Ovary (tissue), 9 donors: ENCODE measurements around the gene MYO9A. TPM values are rescaled to one million over a fixed set of nuclear protein-coding genes. Genes with fewer than 3 reads are reported as not detected.
"Not testable (repeated sequence)": the region's sequence is repeated elsewhere in the genome, so short reads cannot be mapped to it uniquely, and the experiment has no call there.

ENCODE experiments used
- DNase-seq, 5 donors: peaks; one replicate each; pipeline ENCODE4 v3.0.0-alpha.2; 2019 to 2020
- H3K27ac ChIP-seq, 2 donors: fragments of 200-600 bp; one replicate each; pipeline versions ENCODE4 v1.5.1 to v1.8.0; 2019 to 2022
- H3K27me3 ChIP-seq: fragments of 200-600 bp; one replicate; pipeline ENCODE4 v1.8.0; 2022
- H3K36me3 ChIP-seq: fragments of 200-600 bp; sonication (generic); one replicate; pipeline ENCODE4 v1.5.1; 2019
- H3K4me1 ChIP-seq: one replicate; pipeline ENCODE4 v1.8.1; 2013; ENCODE audit warnings: mild to moderate bottlenecking, moderate library complexity; ENCODE audit not compliant: insufficient read depth
- H3K4me3 ChIP-seq: fragments of 200-600 bp; sonication (generic); one replicate; pipeline ENCODE4 v1.5.1; 2017
- H3K9me3 ChIP-seq, 2 donors: fragments of 200-600 bp in 1 of 2; sonication (generic) in 1 of 2; one replicate each; pipeline versions ENCODE4 v1.5.1 to v1.8.1; 2013 to 2019; ENCODE audit warnings: mild to moderate bottlenecking in 1 of 2, moderate library complexity in 1 of 2
- EP300 ChIP-seq: sonication (generic); formaldehyde crosslinking; IDR thresholded peaks from one replicate; pipeline ENCODE4 v1.6.1; 2017; ENCODE audit warnings: antibody characterized with exemption
- POLR2A ChIP-seq: fragments of 450-650 bp; IDR thresholded peaks from one replicate; pipeline ENCODE4 v1.6.1; 2017; ENCODE audit warnings: antibody characterized with exemption, mild to moderate bottlenecking, moderate library complexity
- WGBS, 3 donors: extraction: QIAGEN DNeasy Blood & Tissue Kit in 1 of 3; methylation state at CpG; one replicate each; pipeline versions ENCODE4 v1.1.5 to v1.1.7; 2013 to 2017; 5-methylcytosine and 5-hydroxymethylcytosine counted together
- intact Hi-C, 4 donors: fragments of 100-400 bp; cut with DNase I; formaldehyde crosslinking; loops; one replicate each; pipeline versions ENCODE4 v1.11.0 to v1.15.1; 2022 to 2023
- polyA plus RNA-seq, 2 donors: library from polyadenylated mRNA; stranded (reverse); fragments of 200-250 nt in 1 of 2; fragments of 350-450 nt in 1 of 2; fragmentation: Illumina TruSeq in 1 of 2; extraction: RNeasy Lipid Tissue Mini Kit (QIAGEN cat#74804) in 1 of 2; gene quantifications; one replicate each; pipeline ENCODE4 v1.2.3, GENCODE V29; 2013 to 2014
- total RNA-seq, 7 donors: library from RNA; depleted of rRNA in 2 of 7; stranded (reverse); fragments of >200 nt in 2 of 7; fragmentation: NEBNext Ultra II Directional in 3 of 7; extraction: Animal tissue kit (Norgen Biotek cat#: 25700) in 3 of 7; gene quantifications; one replicate each; pipeline versions ENCODE4 v1.1.0 to v1.2.4, GENCODE V29; 2016 to 2023
- TF ChIP-seq, protein P1 (sequence below), 3 donors: fragments of 450-650 bp in 2 of 3; fragments of 200-600 bp in 1 of 3; IDR thresholded peaks; one replicate each; pipeline versions ENCODE4 v1.5.1 to v1.8.0; 2016 to 2022; ENCODE audit warnings: antibody characterized with exemption in 3 of 3, mild to moderate bottlenecking in 1 of 3
- donor health status: DM: no; HTN: no; CAD: no; lungs with moderate emphysema.
- donor health status: DM: no; HTN: no; CAD: no.
- donor health status: Bipolar disorder and iron deficiency.
- donor health status: DM: yes; HTN: yes; CAD: no.
- donor health status: DM: no; HTN: no; CAD: no.
- donor health status: DM: yes; HTN: yes; CAD: no.

The MYO9A gene
- total and polyA plus RNA-seq, 9 donors: 8.1 to 71.6 (median 57.2) TPM

DNA sequence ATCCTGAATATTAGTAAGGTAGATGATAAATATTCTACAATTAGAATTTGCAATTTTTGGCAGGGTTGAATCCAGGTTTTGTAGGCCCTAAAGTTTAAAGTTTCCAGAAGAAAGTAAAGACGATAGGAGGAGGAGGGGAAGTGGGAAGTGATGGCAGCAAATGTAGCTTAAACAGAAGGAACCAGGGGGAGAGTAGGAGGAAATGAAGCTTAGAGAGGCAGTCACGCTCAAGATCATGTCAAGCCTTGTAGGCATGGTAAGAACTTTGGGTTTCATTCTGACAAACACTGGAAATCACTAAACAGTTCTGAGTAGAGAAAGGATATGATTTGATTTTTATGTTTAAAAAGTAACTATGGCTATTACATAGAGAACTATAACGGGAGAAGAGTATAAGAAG lies 243.7 kb downstream of the MYO9A start:
- TF ChIP-seq, protein P1, sequence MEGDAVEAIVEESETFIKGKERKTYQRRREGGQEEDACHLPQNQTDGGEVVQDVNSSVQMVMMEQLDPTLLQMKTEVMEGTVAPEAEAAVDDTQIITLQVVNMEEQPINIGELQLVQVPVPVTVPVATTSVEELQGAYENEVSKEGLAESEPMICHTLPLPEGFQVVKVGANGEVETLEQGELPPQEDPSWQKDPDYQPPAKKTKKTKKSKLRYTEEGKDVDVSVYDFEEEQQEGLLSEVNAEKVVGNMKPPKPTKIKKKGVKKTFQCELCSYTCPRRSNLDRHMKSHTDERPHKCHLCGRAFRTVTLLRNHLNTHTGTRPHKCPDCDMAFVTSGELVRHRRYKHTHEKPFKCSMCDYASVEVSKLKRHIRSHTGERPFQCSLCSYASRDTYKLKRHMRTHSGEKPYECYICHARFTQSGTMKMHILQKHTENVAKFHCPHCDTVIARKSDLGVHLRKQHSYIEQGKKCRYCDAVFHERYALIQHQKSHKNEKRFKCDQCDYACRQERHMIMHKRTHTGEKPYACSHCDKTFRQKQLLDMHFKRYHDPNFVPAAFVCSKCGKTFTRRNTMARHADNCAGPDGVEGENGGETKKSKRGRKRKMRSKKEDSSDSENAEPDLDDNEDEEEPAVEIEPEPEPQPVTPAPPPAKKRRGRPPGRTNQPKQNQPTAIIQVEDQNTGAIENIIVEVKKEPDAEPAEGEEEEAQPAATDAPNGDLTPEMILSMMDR (IDR thresholded peaks at IDR 0.05): no peak
- TF ChIP-seq EP300 (no peak), POLR2A (no peak)
- H3K27me3 ChIP-seq: no peaks in the 10 kb centered on the region
- H3K4me1 ChIP-seq: no peaks in the 10 kb centered on the region
- H3K27ac ChIP-seq: no peak overlapping the region
- no peaks in the 10 kb centered on the region for H3K36me3 ChIP-seq
- H3K9me3 ChIP-seq: no peaks in the 10 kb centered on the region
- intact Hi-C loops: no loop called here
- 94 to 99% (median 97%) methylated on average over 3 of the region's 3 CpGs for WGBS, 3 donors
- no peak overlapping the region for H3K4me3 ChIP-seq
- DNase-seq: no peak

DNA sequence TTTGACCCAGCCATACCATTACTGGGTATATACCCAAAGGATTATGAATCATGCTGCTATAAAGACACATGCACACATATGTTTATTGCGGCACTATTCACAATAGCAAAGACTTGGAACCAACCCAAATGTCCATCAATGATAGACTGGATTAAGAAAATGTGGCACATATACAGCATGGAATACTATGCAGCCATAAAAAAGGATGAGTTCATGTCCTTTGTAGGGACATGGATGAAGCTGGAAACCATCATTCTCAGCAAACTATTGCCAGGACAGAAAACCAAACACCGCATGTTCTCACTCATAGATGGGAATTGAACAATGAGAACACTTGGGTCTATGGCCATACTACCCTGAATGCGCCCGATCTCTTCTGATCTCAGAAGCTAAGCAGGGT lies 259.7 kb downstream of the MYO9A start:
- H3K4me3 ChIP-seq, H3K36me3 ChIP-seq, H3K27ac ChIP-seq, DNase-seq, H3K4me1 ChIP-seq, H3K27me3 ChIP-seq, H3K9me3 ChIP-seq, intact Hi-C loops: not testable (repeated sequence)
- 94 to 98% (median 97%) methylated on average over 4 of the region's 4 CpGs for WGBS, 3 donors

DNA sequence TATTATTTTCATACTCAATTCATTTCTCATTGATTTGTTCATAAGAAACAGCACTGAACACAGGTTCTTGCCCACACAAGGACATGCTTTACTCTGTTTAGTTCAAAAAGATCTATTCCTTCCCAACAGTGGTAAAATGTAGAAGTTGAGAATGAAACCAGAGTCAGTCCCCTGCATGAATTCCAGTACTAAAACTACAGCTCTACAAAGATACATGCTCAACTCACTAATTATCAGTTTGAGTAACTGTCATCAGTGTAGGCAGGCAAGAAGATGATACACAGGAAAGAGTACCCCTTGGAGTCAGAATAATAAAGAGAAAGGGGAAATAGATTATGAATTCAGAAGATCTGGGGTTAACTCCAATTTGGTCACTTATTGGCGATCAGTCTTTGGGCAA lies 264.4 kb downstream of the MYO9A start:
- Histone ChIP-seq H3K27me3 (no peaks in the 10 kb centered on the region), H3K9me3 (no peaks in the 10 kb centered on the region), H3K4me3 (no peak overlapping the region), H3K4me1 (no peaks in the 10 kb centered on the region), H3K27ac (no peak overlapping the region), H3K36me3 (no peaks in the 10 kb centered on the region)
- DNase-seq: no peak
- 95 to 98% (median 97%) methylated on average over 1 of the region's 1 CpG for whole genome bisulfite sequencing, 3 donors
- TF ChIP-seq POLR2A (no peak), EP300 (no peak)
- TF ChIP-seq, protein P1 (IDR thresholded peaks at IDR 0.05): no peak
- intact Hi-C loops: no loop called here

DNA sequence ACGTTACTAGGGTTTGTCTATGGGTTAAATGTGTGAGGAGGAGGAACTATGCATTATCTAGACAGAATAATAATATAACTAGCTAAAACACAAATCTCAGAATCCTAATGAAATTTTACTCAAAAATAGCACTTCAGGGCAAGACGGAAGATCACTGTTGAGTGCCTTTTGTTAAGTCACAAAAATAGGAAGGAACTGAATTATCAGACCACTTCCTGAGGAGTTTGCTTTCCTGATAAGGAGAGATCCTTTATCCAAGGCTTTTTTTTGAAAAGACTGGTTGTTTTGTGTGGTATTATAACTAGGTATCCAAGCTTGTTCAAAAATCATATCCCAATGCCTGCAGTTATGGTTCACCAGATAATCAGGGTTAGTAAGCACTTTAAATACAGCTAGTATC lies 273.0 kb downstream of the MYO9A start:
- intact Hi-C loops: no loop called here
- no peak for DNase-seq
- Histone ChIP-seq H3K9me3 (no peaks in the 10 kb centered on the region), H3K27me3 (no peaks in the 10 kb centered on the region), H3K4me3 (no peak overlapping the region), H3K27ac (no peak overlapping the region), H3K36me3 (no peaks in the 10 kb centered on the region), H3K4me1 (no peaks in the 10 kb centered on the region)
- 90 to 93% (median 92%) methylated on average over 2 of the region's 2 CpGs for WGBS, 3 donors
- TF ChIP-seq, protein P1 (IDR thresholded peaks at IDR 0.05): no peak
- no peak for TF ChIP-seq EP300
- no peak for TF ChIP-seq POLR2A

DNA sequence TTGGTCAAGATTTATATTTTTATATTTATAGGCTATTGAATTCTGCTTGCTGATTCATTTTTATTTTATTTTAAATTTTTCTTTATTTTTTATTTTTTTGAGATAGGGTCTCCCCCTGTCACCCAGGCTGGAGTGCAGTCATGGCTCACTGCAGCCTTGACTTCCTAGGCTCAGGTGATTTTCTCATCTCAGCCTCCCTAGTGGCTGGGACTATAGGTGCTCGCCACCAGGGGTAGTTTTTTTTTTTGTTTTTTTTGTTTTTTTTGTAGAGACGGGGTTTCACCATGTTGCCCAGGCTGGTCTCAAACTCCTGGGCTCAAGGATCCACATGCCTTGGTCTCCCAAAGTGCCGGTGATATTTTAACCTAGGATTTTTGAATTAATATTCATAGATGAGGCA lies 276.4 kb downstream of the MYO9A start:
- Histone ChIP-seq H3K4me1 (no peaks in the 10 kb centered on the region), H3K27ac (no peak overlapping the region), H3K4me3 (no peak overlapping the region), H3K36me3 (no peaks in the 10 kb centered on the region), H3K27me3 (no peaks in the 10 kb centered on the region), H3K9me3 (no peaks in the 10 kb centered on the region)
- intact Hi-C loops: no loop called here
- WGBS, 3 donors: 98 to 100% (median 98%) methylated on average over 3 of the region's 3 CpGs
- DNase-seq: no peak
- TF ChIP-seq, protein P1 (IDR thresholded peaks at IDR 0.05): no peak
- TF ChIP-seq POLR2A (no peak), EP300 (no peak)
